ENCODE measurements around the gene MACROH2A2.

The MACROH2A2 gene

GRCh38 chr10:70130878-70131559 lies 78.4 kb downstream of the MACROH2A2 start:
- no peak for DNase-seq (ENCODE audit: low read depth in 2 of 2)

DNA sequence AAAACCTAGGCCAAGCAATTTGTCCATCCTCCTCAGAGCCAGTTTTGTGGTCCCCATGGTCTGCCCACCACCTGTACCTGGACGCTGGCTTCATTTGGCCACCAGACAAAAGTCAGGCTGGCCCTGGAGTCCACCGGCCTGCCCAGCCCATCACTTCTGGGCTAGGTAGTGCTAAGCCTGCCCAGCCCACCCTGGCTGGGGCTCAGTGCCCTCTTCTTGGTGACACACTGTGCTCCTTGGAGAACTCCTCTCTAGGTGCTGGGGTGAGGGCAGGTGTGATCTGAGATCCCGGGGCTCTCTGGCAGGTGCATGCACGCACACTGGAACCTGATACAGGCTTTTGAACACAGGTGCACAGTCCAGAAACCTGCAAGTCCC lies 78.9 kb downstream of the MACROH2A2 start:
- no peak for DNase-seq (ENCODE audit: low read depth in 2 of 2)

GRCh38 chr10:70132098-70133029 lies 79.7 kb downstream of the MACROH2A2 start, which contains the start of gene AIFM2:
Gene AIFM2, minus strand, starts transcription at chr10:70132825. Its CDS starts 8,741 bp downstream, at chr10:70124084.
- peak in 1 of 2 donors; percentile 40 for DNase-seq (ENCODE audit: low read depth in 2 of 2)

- no peak for DNase-seq (ENCODE audit: low read depth in 2 of 2)
These were observed 82.4 kb downstream of the MACROH2A2 start for GRCh38 chr10:70135046-70135445.

DNA sequence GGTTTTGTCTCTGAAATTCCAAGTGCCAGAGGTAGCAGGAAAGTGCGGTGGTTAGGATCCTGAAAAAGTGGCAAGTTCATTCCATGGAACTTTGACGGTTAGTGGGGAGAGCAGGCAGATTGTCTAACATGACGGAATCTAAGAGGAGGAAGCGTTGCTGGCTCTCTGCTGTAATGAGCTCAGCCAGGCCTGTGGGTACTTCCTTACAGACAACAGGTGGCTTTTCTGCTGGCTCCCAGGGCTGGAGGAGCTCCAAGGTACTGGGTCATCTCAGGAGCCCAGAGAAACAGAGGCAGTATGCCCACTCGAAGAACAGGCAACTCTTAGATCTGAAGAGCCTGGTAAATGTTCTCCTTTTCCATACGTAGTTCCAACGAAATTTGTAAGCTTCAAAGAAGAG lies 83.0 kb downstream of the MACROH2A2 start:
- no peak for DNase-seq (ENCODE audit: low read depth in 2 of 2)

GRCh38 chr10:70137135-70137534 lies 84.5 kb downstream of the MACROH2A2 start:
- no peak for DNase-seq (ENCODE audit: low read depth in 2 of 2)

DNA sequence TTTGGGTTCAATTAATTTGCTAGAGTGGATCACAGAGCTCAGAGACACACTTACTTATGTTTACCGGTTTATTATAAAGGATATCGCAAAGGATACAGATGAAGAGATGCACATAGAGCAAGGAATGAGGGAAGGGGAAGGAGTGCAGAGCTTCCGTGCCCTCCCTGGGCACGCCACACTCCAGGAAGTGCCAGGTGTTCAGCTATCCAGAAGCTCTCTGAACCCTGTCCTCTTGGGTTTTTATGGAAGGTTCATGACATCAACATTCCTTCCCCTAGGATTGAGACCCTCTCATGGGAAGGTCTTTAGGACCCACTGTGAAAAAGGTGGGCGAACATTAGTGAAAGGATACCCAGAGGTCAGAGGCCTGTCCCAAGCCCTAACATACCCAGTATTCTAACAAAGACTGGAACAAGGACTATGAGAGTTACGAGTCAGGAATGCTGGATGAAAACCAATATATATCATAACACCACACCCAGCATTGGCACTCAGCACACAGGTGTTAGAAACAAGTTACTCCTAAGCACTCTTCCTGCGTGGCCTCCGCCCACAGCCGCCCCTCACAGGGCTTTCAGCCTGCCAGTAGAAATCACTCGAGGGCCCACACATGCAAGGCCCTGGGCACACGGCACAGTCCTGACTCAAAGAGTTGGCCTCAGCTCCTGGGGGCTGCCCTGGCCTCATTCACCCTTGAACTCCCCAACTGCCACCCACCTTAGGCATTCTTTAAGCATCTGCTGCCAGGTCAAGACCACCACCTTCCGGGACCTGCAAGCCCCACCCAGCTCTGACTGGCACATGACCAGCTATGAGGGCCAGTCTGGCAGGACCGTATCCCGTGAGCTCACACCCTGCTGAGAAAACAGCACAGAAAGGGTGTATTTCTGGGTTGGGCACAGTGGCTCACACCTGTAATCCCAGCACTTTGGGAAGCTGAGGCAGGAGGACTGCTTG lies 85.6 kb downstream of the MACROH2A2 start:
- DNase-seq (ENCODE audit: low read depth in 2 of 2), result no peak

DNA sequence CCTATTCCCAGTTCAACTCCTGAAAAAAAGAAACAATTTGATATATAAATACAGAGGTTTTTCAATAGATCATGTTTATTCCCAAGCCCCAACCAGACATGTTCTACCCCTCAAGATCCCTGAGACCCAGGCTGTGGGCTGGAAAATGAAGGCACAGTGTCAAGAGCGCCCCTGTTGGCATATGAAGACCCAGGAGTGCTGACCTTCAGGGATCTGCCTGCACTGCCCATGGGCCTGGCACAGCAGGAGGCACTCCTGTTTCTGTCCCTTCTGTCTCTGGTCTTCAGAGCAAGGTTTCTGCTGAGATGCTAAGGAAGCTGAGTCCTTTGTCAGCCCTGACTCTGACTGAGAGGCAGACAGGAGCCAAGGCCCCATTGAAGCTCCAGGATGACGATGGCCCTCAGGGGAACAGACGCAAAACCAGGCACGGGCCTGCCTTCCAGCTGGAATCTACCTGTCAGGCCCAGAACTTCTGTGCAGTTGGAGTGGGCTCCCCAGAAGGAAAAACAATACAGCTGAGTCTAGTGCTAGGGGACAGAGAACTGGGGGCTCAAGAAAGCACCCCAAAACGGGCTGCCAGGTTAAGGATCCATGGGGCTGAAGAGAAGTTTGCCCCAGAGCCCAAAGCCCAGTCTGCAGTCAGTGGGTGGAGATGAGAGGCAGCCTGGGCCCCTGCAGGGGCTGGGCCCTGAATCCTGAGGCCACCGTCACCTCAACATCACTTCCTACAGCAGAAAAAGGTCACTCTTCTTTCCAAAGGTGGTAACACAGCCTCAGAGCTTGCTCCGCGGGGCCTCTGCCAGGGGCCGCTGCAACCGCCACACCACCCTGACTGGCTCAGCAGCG lies 86.7 kb downstream of the MACROH2A2 start:
- no peak for DNase-seq (ENCODE audit: low read depth in 2 of 2)

DNA sequence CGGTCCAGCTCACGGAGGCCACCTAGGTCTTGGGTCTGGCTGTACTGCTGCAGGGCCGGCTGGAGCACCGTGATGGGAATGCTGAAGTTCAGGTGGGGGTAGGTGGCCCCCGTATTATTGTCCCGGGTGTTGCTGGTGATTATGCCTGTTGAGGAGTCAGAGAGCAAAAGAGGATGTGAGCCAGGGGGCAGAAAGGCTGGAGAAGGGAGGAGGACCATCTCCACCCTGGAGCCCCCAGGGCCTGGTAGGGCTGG lies 87.3 kb downstream of the MACROH2A2 start:
- no peak for DNase-seq (ENCODE audit: low read depth in 2 of 2)

DNA sequence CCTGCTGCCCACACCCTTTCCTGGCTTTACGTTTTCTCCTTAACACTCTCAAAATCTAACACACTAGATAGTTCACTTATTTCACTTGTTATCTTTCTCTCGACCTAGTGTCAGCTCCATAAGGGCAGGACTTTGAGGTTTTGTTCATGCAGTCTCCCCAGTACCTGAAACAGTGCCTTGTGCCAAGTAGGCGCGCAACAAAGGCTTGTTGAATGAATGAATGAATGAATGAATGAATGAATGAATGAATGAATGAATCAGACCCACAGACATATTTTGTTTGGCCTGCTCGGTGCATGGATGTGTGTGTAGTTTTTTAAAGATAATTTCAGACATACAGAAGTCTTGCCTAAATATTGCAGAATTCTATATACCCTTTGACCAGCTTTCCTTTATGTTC lies 87.7 kb downstream of the MACROH2A2 start:
- no peak for DNase-seq (ENCODE audit: low read depth in 2 of 2)

- no peak for DNase-seq (ENCODE audit: low read depth in 2 of 2)
These were observed 89.9 kb downstream of the MACROH2A2 start for GRCh38 chr10:70142555-70142954.

GRCh38 chr10:70144372-70145110 lies 91.9 kb downstream of the MACROH2A2 start:
- DNase-seq (ENCODE audit: low read depth in 2 of 2), result no peak

DNA sequence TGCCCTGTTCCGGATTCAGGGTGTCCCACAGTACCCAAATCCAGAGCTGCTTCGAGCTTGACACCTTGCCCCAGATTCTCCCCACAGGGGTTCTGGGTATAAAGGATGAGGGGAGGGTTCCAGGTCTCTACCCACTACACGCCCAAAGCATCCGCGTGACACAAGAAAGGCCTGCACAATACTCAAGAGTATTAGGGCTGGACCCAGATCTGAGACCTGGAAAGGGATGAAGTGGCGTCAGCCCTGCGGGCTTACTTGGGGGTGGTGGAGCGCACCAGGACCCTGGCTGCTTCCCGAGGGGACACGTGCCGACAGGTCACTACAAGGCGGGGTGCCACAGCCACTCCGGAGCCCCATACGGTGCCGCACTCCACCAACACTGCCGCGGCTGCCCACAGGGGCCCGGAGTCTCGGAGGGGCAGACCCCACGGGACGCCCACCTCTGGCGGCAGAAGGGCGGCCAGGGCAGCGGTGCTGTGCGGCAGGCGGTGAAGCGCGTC lies 92.6 kb downstream of the MACROH2A2 start:
- DNase-seq (ENCODE audit: low read depth in 2 of 2), result no peak

- peak; percentile 57 to 59 for DNase-seq (ENCODE audit: low read depth in 2 of 2)
These were observed 93.2 kb downstream of the MACROH2A2 start for GRCh38 chr10:70145666-70146488.

DNA sequence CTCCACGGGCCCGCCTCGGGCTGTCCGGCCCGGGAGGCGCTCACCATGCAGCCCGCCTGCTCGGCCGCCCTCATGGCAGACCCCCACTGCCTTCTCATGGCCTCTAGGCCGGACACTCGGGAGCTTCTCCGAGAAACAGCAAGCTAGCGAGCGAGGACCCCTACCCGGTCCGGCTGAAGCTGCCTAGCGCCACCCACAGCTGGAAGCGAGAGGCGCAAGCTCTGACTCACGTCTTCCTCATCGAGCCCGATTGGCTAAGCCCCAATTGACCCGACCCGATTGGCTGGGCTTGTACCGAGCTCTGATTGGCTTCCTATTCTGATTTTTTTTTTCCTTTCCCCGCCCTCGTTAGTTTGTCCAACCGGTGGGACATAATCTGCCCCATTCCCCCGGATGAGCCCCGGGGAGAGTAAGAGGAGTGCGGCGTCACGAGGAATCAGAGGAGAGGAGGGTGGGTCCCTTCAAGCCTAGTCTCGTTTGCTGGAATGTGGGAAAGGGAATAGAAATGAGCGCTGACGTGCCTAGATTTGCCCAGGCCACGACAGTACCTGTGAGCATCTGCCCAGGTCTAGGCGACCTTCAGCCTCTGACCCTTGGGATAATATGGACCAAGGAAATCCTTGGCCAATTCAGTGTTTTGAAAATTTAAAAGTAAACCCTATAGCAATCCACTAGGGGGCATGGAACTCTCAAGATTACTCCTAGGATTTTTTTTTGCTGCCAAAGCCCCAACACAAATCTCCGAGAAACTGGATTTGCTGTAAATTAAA lies 94.0 kb downstream of the MACROH2A2 start, which contains the start of gene TYSND1:
Gene TYSND1, minus strand, starts transcription at position 212 of the 770 bp plus-strand sequence. Its CDS starts 114 bp downstream, at position 98.
- DNase-seq (ENCODE audit: low read depth in 2 of 2), result peak; percentile 80 to 84

DNA sequence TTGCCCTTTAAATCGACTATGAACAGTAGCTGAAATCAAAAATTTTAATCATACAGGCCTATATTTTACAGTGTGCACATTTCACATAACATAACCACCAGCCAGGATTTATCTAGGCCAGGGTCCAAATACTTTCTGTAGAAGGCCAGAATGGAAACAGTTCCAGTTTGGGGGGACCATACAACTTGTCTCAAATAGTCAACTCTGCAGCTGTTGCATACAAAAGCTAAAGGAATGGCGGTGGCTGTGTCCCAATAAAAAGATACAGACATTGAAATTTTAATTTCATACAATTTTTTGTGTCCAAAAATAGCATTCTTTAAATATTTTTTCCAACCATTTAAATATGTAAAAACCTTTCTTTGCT lies 94.6 kb downstream of the MACROH2A2 start:
- no peak for DNase-seq (ENCODE audit: low read depth in 2 of 2)

DNA sequence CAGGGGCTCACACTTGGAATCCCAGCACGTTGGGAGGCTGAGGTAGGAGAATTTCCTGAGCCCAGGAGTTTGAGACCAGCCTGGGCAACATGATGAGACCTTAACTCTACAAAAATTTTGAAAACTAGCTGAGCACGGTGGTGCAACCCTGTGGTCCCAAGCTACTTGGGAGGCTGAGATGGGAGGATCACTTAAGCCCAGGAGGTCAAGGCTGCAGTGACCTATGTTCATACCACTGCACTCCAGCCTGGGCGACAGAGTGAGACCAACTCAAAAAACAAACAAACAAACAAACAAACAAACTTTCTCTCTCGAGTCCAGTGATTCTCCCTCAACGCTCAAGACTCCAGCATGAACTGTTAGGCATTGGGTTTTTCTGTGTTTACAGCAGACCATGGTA lies 95.9 kb downstream of the MACROH2A2 start:
- no peak for DNase-seq (ENCODE audit: low read depth in 2 of 2)

- DNase-seq (ENCODE audit: low read depth in 2 of 2), result no peak
These were observed 102.7 kb downstream of the MACROH2A2 start for GRCh38 chr10:70155255-70155838.

Measured in stimulated activated CD4-positive, alpha-beta T cell treated with anti-CD3 and anti-CD28 coated beads, Interleukin-1b, Interleukin-23, amount 100 ng/mL, for 4 hours (primary cell).